Measurements from ENCODE around the gene SMAD2.

DNA sequence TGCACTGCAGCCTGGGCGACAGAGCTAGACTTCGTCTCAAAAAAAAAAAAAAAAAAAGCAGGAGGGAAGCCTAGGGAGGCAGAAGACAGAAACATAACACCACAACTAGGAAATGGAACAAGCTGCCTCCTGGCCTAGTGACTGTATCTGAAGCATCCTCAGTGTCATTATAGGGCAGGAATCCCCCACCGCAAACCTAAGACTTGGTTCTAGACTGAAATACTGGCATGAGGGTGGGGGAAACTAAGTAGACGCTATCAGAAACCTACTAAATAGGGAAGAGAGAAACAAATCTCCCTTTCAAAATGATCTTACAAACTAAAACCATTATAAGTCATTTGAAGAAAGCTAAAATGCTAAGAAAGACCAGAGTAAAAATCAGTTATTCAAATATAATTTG is 16.4 kb upstream of the SMAD2 start:
- TF ChIP-seq JUN (IDR thresholded peaks at IDR 0.05) (no peak), ZC3H11A (IDR thresholded peaks at IDR 0.05) (no peak), MAZ (IDR thresholded peaks at IDR 0.05; ENCODE audit: borderline replicate concordance, low read depth, low read length) (no peak), POLR2A (IDR thresholded peaks at IDR 0.05; ENCODE audit: low read length) (no peak), EP300 (IDR thresholded peaks at IDR 0.05) (no peak), MYC (IDR thresholded peaks at IDR 0.05; ENCODE audit: borderline replicate concordance, low read length) (no peak), RFX5 (IDR thresholded peaks at IDR 0.05) (no peak), PBX3 (IDR thresholded peaks at IDR 0.05) (no peak)
- TF ChIP-seq, protein P1, sequence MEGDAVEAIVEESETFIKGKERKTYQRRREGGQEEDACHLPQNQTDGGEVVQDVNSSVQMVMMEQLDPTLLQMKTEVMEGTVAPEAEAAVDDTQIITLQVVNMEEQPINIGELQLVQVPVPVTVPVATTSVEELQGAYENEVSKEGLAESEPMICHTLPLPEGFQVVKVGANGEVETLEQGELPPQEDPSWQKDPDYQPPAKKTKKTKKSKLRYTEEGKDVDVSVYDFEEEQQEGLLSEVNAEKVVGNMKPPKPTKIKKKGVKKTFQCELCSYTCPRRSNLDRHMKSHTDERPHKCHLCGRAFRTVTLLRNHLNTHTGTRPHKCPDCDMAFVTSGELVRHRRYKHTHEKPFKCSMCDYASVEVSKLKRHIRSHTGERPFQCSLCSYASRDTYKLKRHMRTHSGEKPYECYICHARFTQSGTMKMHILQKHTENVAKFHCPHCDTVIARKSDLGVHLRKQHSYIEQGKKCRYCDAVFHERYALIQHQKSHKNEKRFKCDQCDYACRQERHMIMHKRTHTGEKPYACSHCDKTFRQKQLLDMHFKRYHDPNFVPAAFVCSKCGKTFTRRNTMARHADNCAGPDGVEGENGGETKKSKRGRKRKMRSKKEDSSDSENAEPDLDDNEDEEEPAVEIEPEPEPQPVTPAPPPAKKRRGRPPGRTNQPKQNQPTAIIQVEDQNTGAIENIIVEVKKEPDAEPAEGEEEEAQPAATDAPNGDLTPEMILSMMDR (IDR thresholded peaks at IDR 0.05) = no peak
- TF ChIP-seq, protein P2, sequence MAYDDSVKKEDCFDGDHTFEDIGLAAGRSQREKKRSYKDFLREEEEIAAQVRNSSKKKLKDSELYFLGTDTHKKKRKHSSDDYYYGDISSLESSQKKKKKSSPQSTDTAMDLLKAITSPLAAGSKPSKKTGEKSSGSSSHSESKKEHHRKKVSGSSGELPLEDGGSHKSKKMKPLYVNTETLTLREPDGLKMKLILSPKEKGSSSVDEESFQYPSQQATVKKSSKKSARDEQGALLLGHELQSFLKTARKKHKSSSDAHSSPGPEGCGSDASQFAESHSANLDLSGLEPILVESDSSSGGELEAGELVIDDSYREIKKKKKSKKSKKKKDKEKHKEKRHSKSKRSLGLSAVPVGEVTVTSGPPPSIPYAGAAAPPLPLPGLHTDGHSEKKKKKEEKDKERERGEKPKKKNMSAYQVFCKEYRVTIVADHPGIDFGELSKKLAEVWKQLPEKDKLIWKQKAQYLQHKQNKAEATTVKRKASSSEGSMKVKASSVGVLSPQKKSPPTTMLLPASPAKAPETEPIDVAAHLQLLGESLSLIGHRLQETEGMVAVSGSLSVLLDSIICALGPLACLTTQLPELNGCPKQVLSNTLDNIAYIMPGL (CRISPR knock-in tag; IDR thresholded peaks at IDR 0.05; ENCODE audit: borderline replicate concordance) = no peak
